HG02981 (cell line): Measurements from ENCODE around the gene SOX6.
"Not testable (repeated sequence)": the region's sequence is repeated elsewhere in the genome, so short reads cannot be mapped to it uniquely, and the experiment has no call there.

ENCODE experiments used
- ATAC-seq: cut with Tn5 transposase; IDR thresholded peaks from one replicate; pipeline ENCODE4 v1.9.1; 2021; ENCODE audit warnings: mild to moderate bottlenecking, moderate library complexity; ENCODE audit not compliant: unreplicated experiment

SOX6 gene

DNA sequence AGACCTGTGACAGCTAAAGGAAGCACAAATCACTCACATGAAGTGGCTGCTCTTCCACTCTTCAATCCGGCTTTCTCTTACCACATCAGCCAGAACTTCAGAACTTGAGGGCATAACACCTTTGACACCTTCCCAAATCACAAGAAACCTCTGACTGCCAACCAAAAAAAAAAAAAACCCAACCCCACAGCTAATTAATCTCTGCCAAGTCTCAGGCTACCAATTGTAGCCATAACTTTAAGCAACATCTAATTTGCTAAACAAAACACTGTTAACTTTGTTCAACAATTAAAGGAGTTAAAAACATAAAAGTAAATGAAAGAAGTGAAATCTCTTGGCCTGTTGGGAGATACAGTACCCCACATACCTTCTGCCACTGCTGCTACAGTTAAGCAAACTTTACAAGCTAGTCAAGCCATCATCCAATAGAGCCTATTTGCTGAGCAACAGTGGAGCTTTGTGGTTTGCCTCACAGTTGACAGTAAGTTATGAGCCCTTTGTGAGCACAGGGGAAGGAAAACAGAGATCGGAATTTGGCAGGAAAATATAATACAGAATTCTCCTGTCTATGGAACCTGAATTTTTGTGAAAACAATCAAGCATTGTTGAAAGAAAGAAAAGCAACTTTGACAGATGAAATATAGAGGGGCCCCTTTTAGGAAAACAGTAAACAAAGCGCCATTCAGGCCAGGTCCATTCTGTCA lies at the start of gene SOX6:
Gene SOX6, minus strand, starts transcription at position 490 of the 704 bp plus-strand sequence. CDS start 15,298 bp downstream, outside the sequence.
- no peak for ATAC-seq

- ATAC-seq = no peak
Measured at GRCh38 chr11:16404781-16405285, 48.5 kb upstream of the SOX6 start.

DNA sequence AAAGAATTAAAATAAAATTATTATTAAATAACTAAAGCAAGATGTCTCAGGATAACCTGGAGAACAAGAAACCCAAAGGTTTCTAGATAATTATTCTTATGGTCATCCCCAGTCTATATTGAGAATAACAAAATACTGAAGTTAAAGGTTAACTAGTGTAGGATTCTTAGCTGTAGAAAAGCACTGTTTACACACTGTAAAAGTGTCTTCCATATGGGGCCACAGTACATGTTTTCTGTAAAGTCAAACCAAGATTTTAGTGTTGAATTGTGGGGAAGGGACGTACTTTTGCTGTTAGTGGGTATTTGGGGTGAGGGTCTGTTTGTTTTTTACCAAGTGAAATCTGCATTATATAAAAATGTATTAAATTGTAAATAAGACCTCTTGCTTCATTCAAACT lies 47.5 kb upstream of the SOX6 start:
- no peak for ATAC-seq

GRCh38 chr11:16403448-16403803 lies 47.1 kb upstream of the SOX6 start:
- ATAC-seq = no peak

GRCh38 chr11:16402654-16403447 lies 46.5 kb upstream of the SOX6 start:
- no peak for ATAC-seq

GRCh38 chr11:16397390-16397789 lies 41.0 kb upstream of the SOX6 start:
- ATAC-seq = no peak

GRCh38 chr11:16395601-16396000 lies 39.3 kb upstream of the SOX6 start:
- no peak for ATAC-seq

GRCh38 chr11:16394947-16395346 lies 38.6 kb upstream of the SOX6 start:
- no peak for ATAC-seq

GRCh38 chr11:16393340-16393739 lies 37.0 kb upstream of the SOX6 start:
- ATAC-seq = no peak

GRCh38 chr11:16392616-16393015 lies 36.3 kb upstream of the SOX6 start:
- ATAC-seq = no peak

GRCh38 chr11:16390826-16391225 lies 34.5 kb upstream of the SOX6 start:
- ATAC-seq = not testable (repeated sequence)

GRCh38 chr11:16385099-16385498 lies 28.8 kb upstream of the SOX6 start:
- no peak for ATAC-seq

GRCh38 chr11:16382638-16383380 lies 26.5 kb upstream of the SOX6 start:
- ATAC-seq = no peak

GRCh38 chr11:16382186-16382585 lies 25.8 kb upstream of the SOX6 start:
- no peak for ATAC-seq

DNA sequence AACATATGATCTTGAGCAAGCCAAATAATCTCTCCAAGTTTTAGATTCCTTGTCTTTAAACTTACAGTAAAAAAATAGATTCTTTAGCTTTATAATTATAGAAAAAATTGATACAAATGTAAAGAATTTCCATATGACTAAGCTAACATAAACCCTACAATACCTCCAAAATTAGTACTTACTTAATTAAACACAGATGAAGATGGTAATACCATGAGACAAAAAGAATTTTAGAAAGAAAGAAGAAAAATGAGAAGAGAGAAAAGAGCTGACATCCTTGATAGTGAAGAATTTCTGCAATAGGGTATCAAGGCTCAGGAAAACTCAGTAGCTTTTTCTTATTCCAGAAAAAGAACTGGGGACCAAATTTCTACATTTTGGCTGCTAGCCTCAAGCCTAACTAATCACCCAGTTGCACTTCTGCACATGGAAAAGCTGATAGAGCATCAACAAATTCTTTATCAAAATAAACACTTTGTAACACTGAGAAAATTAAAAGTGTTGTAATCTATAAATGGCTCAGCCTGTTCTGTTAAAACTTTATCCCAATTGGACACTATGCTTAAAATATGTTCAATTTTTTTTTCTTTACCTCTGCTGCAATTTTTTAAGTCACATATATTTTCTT lies 24.7 kb upstream of the SOX6 start:
- no peak for ATAC-seq

- ATAC-seq = no peak
Measured at GRCh38 chr11:16378906-16379305, 22.6 kb upstream of the SOX6 start.

DNA sequence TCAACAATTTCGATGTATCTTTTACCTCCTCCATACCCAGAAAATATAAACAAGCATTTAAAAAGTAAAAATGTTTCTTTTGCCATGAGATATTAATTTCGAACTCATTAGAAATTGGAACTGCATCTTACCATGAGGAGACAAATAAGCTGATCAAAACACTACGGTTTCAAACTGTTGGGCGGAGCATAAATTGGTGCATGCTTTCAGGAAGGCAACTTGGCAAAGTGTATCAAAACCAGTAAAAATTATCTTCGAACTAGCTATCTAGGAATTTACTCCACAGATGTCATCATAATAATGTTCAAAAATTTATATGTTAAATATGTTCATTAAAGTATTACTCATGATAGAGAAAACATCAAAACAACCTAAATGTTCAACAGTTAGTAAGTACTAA lies 21.4 kb upstream of the SOX6 start:
- no peak for ATAC-seq

DNA sequence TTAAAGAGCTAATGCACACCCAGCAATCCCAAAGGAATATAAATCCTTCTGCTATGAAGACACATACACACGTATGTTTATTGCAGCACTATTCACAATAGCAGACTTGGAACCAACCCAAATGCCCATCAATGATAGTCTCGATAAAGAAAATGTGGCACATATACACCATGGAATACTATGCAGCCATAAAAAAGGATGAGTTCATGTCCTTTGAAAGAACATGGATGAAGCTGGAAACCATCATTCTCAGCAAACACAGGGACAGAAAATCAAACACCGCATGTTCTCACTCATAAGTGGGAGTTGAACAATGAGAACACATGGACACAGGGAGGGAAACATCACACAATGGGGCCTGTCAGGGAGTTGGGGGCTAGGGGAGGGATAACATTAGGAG lies 19.3 kb upstream of the SOX6 start:
- ATAC-seq = not testable (repeated sequence)

- ATAC-seq = no peak
Measured at GRCh38 chr11:16373768-16374167, 17.4 kb upstream of the SOX6 start.

DNA sequence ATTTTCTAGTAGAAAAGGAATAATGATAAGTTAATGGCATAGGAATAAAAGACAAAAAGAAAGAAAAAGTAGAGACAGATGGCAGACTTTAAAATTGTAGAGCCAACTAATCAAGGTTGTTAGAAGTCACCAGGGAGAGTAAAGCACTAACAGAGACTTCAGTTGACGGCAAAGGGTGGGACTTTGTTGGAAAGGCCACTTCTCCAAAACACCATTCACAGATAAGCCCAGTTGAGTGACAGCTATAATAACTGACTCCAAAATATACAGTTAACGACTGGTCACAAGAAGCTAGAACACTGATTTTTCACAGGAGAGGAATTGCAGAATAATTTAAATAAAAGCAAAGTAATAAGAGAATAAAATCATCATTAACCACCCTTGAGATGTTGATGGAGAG lies 16.0 kb upstream of the SOX6 start:
- ATAC-seq = no peak

GRCh38 chr11:16367252-16367651 lies 10.9 kb upstream of the SOX6 start:
- ATAC-seq = peak; percentile 40
